NCI-H1105 (cell line): ENCODE data around the gene NAA35.
"Not testable (repeated sequence)": the region's sequence is repeated elsewhere in the genome, so short reads cannot be mapped to it uniquely, and the experiment has no call there.

ENCODE experiments used
- DNase-seq: peaks from one replicate; lab custom pipeline; 2025; lab: John Stamatoyannopoulos, UW

The NAA35 gene

DNA sequence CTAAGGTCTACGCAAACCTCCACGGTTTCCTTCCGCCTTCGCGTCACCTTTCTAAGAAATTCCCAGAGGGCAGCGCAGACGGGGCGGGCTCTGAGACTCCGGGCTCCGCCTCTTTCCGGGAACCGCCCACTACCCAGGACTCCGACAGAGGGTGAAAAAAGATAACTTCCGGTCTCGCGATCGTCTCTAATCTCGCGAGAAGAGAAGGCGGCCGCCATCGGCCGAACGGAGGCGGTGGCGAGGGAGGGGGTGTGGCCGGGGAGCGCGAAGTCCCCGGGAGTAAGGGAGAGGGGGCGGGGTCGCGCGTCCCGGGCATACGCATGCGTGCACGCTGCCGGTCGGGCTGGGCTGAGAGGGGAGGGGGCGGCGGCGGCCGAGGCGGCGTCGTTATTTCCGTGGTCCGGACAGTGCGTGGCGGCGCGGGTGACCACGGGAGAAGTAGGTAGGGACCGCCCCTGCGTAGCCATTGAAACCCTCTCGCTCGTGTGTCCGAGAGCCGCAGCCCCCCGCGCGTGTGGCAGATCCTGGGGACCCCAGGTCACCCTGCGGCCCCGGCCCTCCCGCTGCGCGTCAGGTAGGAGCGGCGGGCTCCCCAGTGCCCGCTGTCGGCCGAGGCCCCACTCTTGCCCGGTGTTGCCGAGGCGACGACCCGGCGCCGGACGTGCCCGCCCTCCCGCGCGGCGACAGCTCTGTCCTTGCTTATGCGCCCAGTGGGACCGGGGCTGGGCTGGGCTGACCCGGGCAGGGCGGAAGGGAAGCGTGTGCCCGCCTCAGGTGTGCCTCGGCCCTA, at the start of gene NAA35:
TSS of gene NAA35 (plus strand) at position 315 of the 790 bp plus-strand sequence. CDS start 1,014 bp downstream, outside the sequence.
- peak; percentile 93 for DNase-seq

DNA sequence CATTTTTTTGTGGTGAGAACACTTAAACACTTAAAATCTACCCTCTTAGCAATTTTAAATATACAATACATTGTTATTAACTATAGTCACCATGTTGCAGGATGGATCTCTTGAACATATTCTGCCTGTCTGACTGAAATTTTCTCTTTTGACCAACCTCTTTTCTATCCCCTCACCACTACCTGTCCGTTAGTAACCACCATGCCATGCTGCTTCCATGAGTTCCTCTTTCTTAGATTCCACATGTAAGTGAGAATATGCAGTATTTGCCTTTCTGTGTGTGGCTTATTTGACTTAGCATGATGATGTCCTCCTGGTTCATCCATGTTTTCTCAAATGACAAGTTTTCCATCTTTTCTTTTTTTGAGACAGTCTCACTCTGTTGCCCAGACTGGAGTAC, 48.5 kb upstream of the NAA35 start:
- DNase-seq, result no peak

DNA sequence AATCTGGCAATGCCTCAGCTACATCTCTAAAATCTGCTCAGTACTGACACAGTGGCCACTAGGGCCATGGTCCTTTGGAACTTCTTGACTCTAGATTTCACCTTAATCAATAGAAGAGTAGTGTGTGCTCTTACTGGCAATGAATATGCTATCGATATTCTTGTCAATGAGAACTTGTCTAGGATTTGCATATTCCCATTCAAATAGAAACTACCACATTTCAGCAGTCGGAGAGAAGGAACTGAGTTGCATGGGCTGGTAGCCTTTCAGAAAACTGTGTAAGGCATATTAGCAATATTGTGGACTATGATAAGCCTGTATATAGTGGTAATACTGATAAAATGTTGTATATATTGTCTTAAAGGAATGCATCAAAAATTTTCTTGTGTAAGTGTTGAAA, 45.3 kb upstream of the NAA35 start:
- no peak for DNase-seq

DNA sequence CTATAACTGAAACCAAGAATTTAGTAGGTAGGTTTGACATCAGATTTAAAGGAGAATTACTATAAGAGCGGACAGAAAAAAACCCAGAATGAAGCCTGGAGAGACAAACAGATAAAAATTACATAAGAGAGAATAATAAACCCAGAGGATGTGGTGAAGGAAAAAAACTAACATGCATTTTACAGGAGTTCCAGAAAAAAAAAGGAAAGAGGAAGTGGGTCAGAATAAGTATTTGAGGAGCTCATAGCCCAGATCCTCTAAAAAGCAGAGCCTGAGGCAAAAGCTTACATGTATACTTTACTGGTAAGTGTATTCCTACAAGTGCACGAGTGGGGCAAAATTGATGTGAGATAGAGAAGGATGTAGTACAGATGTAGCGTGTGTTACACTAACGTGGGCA, 43.1 kb upstream of the NAA35 start:
- DNase-seq, result no peak

DNA sequence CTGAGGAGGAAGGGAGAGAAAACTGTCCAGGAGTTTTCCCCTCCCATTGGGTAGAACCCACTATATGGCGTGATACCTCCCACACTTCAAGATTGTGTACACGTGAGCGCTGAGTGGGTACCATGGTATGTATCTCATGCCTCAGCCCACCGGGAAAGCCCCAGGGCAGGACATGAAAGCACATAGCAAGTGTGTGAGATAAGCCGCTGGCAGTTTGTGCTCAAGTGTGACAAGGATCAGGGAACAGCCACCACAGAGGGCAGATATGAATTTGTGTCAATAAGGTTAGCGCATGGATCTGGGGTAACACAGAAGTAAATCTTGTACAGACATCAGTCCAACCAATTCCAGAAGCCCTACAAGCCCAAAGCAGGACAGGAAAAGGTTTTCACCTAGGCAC, 42.6 kb upstream of the NAA35 start:
- DNase-seq, result no peak

DNA sequence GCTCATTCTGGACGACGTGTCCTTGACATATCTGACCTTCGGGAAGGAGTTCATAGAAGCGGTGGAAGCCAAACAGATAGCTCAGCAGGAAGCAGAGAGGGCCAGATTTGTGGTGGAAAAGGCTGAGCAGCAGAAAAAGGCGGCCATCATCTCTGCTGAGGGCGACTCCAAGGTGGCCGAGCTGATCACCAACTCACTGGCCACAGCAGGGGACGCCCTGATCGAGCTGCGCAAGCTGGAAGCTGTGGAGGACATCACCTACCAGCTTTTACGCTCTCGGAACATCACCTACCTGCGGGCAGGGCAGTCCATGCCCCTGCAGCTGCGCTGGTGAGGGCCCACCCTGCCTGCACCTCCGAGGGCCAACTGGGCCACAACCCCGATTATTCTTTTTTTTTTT, 41.6 kb upstream of the NAA35 start:
- DNase-seq, result no peak

DNA sequence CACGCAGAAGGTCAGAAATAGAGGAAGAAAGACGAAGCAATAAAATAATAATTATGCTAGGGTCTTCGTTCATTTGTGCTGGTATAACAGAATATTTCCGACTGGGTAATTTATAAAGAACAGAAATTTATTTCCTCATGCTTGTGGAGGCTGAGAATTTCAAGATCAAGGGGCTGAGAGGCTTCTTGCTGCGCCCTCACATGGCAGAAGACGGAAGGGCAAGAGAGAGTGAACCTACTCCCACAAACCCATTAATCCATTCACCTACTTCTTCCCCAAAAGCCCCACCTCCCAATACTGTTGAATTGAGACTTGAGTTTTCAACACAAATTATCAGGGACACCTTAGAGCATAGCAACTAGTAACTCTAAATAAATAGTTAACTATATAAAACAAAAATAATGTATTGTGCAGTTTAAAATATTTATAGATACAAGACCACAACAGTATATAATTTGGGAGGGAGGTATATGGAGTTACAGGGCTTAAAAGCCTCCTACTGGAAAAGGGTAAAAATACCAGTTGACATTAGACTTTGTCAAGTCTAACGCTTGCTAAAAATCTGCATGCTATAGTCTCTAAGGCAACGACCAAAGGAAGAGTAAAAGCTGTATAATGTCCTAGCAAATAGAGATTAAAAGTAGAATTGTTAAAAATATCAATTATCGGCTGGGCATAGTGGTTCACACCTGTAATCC, 40.3 kb upstream of the NAA35 start:
- no peak for DNase-seq

DNA sequence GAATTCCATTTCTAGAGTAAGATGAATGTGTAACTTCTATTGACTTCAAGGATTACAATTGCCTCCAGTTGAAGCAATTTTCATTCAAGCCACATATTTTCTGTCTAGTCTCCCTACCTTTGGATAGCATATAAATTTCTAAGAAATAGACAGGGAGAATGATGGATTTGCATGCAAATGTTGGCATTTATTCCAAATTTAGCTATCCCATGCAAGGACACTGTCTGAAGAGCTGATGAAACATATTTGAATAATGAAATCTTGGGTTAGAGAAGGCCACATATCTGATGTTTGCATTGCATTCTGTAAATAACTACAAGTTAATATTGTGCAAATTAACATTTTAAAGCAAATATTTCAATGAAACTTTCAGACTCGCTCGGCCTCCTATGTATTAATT, 36.0 kb upstream of the NAA35 start:
- no peak for DNase-seq

DNA sequence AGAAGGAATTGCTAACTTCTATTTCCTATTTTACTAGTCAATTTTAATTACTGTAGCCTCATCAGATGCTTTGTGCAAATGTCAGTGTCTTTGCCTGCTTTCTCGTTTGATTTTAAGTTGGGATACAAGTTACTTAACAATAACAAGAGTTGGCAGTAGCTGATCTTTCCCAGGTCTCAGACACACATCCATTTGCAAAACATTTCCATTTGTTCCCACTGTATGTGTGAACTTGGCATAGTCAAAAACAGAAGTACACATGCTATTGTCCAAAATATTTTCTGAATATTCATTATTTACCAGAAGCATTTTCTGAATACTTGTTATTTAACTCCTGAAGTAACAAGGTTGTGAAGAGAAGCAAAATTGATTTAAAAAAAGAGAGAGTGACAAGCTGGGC, 35.0 kb upstream of the NAA35 start:
- DNase-seq, result no peak

DNA sequence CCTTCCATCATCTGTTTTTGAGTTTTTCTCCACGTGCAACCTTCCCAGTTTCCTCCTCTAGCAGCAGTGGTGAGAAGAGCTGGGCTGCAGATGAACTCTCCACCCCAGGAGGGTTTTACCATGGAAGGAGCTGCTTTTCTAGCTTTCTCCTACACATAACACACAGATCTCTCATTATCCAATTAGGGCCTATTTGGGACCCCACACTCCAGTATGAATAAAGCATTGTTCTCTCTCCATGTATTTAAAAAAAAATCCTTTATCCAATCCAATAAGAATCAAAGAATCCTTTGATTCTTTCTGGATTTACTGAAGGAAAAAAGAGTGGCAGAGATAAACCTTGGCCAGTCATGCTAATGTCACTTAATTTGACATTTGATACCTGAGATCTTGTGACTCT, 31.6 kb upstream of the NAA35 start:
- DNase-seq, result no peak

DNA sequence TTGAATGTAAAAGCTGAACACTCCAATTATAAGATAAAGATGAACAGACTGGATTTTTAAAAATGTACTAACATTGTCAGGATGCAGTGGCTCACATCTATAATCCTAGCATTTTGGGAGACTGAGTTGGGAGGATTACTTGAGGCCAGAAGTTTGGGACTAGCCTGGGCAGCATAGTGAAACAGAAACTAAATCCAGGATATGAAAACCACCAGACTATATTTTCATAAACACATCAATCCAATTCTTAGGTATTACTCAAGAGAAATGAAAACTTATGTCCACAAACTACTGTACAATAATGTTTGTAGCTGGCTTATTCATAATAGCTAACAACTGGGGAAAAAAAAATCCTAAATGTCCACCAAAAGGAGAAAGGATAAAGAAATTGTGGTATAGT, 26.8 kb upstream of the NAA35 start:
- DNase-seq, result no peak

DNA sequence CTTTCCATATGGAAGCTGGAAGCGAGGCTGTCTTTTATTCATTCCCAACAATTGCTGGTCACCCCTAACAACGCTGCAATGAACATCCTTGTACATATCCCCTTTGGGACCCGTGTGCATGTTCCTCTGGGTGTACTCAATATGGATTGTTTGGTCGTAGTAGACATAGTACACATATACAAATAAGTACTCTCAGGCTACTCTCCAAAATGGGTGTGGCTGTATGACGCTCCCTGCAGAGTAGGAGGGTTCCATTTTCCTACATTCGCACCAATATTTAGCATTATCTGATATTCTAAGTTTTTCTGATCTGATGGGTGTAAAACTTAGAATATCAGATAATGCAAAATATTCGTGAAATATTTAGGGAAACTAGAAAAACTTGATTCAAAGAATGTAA, 23.2 kb upstream of the NAA35 start:
- DNase-seq, result no peak

DNA sequence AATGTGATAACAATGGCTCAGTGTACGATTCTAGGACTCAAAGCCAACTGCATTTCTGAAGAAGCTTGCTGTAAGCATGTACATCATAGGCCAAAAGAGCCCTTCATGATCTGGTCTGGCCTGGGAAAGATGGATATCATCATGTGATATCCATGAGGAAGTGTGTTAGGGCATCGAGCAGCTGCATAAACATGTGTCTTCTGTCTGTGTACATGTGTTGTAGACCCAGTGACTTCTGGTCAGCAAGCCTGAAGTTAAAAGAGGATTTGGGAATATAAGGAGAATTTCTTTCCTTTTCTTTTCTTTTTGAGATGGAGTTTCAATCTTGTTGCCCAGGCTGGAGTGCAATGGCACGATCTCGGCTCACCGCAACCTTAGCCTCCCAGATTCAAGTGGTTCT, 15.5 kb upstream of the NAA35 start:
- no peak for DNase-seq

DNA sequence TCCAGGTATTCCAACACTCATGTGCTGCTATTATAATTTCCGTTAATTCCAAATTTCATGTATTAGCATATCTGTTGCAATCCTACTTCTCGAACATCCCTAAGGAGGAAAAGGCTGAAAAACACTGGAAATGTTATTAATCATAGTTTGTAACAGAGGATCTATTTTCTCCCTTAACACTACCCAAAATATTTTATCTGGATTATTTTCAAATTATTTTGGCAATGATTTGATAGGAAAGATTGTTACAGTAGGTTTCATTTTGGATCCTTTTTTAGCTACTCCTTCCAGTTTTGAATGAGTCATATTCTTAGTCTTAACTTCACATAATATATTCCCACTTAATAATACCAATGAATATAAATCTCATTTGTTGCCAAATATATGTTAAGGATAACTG, 13.9 kb upstream of the NAA35 start:
- DNase-seq, result no peak

DNA sequence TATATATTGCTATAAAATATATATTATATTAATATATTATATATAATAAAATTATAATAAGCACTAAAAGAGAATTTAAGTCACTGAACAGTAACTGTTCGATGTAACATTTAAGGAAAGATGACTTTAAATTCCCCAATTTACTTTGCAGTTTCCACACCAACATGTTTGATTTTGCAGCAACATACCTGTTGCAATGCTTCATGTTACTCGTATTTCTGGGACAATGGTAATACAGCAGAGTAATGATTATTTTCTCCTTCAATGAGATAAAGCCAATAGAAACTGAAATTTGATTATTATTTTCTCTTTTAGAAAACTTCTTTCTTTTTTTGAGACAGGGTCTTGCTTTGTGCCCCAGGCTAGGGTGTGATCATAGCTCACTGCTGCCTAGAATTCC, 9.5 kb upstream of the NAA35 start:
- DNase-seq, result no peak

DNA sequence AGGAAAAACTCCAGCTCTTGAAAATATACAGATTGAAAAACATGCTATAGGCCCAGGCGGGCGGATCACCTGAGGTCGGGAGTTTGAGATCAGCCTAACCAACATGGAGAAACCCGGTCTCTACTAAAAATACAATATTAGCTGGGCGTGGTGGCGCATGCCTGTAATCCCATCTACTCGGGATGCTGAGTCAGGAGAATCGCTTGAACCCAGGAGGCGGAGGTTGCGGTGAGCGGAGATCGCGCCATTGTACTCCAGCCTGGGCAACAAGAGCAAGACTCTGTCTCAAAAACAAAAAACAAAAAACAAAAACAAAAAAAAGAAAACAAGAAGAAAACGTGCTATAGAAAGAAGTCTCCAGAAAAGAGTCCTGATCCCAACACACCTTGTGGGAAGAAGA, 5.0 kb upstream of the NAA35 start:
- DNase-seq, result not testable (repeated sequence)

DNA sequence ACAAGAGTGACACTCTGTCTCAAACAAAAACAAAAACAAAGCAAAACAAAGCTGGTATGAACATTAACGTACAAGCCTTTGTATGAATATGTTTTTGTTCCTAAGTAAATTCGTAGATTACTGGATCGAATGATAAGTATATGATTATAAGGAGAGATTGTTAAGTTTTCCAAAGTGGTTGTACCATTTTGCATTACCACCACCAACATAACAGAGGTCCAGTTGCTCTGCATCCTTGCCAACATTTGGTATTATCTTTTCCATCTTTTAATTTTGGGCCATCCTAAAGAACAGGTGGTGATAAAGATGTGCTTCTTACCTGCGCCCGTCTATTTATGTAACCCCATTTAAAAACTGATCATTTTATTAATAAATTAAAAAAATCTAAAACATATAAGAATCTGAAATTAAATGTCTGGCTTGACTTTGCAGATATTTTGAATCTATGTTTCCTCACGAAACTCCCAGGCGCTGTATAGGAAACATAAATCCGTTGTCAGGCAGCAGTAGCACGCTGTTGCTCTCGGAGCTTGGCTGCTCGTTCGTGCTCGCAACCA, 593 bp upstream of the NAA35 start:
- no peak for DNase-seq

DNA sequence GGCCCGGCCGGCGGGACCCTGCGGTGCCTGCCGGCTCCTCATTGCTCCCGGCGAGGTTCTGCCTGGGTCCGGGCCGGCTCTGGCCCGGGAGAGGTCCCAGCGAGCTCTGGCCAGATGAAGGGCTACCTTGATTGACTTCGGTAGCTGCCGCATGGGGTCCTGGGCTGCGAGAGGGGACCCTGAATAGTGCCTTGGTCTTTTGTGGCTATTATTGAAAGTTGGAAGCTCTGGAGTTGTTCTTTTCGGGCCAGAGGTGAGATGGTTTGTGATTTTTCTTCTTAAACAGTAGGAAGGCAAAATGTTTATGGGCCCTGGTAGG, 635 bp downstream of the NAA35 start:
- DNase-seq, result no peak

DNA sequence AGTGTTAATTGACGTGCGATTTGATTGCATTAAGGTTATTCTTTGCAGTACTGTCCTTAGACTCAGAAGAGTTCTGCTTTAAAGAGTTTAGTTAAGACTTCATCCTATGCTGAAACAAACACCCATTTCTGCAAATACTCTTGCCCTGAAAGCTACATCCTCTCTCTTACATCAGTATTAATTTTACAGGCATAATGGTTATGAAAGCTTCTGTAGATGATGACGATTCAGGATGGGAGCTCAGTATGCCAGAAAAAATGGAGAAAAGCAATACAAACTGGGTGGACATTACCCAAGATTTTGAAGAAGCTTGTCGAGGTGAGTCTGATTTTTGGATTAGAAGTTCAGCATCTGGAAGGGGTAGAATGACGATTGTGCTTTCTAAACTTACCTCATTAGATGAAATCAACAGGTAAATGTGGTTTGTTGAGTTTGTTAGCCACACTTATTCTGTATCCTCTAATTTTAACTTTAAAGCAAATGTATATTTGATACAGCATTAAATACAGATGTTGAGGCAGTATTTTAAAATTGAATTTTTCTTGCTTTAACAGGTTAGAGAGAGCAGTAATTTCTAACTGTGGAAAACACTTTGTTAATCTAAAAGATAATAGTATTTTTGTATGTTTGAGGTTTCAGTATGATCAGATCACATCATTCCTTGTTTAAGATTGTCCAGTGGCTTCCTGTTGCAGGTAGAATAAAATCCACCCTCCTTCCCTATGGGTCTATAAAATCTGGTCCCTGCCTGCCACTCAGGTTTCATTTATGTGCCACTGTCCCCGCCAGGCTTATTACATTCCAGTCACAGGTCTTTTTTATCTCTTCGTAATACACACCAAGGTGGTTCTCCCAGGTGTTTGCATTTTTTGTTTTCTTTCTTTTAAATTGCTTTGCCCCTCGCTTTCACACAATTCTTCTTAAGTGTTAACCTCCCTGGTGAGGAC, 1.3 kb downstream of the NAA35 start:
- no peak for DNase-seq

DNA sequence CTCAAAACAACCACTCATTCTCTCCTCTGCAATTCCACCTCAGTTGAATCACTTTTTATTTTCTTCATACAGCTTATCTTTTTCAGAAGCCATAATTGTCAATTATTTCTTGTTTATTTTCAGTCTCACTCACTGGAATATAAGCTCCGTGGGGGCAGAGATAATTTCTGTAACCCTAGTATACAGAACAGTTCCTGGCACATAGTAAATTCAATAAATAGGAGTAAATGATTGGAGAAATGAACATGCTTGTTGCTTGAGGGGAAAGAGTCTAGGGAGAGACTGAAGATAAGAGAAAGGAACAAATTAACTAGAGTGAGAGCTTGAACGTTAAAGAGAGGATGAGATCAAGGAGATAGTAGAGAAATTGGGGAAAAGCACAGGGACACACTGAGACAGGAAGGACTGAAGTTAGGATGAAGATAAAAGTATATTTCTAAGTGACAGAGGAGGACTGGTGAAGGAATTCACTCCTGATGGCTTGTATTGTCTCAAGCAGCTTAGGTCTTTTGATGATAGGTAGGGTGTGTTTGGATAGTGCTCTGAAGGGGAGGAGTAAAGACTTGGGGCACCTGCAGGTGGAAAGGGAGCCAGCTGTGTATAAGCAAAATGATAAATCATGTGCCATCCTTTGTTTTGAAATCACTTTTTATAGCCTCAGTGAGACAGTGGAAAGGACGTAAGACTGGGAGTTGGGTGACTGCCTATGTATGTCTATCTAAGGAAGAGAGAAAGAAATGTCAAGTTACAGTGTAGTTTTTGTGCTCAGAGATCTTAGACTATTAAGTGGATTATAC, 2.2 kb downstream of the NAA35 start:
- no peak for DNase-seq

DNA sequence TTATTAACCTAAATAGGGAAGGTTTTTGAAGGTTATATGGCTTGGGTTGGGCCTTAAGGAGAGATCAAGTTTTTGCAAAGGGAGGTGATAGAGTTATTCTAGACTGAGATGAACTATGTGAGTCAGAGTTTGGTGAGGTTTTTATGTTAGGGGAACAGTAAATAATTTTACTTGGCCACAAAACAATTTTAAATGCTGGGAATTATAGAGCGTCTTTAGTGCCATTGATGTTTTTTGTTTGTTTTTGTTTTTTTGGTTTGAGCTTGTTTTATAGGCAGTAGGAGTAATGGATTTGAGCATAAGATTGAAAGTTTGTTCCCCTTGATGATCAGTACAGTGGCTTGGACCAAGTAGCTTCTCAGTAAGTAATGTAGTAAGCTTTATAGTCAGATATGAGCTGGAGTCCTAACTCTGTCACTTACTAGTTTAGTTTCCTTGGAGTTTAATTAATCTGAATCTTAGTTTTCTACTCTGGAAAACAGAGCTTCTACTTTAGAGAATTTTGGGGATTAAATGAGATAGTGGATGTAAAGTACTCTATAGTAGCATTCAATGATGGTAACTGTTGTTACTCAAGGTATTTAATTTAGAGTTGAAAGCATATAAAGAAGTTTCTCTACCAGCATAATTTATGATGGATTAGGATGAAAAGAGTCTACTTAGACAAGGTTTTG, 2.9 kb downstream of the NAA35 start:
- no peak for DNase-seq
